Measurements from ENCODE around the gene EEPD1.

DNA sequence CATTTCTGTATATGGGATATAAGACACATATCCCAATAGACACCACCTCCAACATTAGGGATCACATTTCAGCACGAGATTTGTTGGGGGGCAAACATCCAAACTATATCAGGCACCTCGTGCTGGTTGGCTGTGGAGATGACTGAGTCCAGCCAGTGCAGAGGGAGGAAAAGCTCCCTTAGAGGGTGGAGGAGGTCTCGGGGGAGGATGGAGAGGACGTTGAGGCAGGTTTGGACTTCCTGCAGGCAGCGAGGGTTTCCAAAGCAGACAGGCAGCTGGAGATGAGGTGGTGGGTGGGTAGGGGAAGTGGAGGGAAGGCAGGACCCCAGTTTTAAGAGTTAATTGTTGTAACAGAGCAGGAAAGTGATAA, 56.7 kb downstream of the EEPD1 start:
- TF ChIP-seq, protein P1, sequence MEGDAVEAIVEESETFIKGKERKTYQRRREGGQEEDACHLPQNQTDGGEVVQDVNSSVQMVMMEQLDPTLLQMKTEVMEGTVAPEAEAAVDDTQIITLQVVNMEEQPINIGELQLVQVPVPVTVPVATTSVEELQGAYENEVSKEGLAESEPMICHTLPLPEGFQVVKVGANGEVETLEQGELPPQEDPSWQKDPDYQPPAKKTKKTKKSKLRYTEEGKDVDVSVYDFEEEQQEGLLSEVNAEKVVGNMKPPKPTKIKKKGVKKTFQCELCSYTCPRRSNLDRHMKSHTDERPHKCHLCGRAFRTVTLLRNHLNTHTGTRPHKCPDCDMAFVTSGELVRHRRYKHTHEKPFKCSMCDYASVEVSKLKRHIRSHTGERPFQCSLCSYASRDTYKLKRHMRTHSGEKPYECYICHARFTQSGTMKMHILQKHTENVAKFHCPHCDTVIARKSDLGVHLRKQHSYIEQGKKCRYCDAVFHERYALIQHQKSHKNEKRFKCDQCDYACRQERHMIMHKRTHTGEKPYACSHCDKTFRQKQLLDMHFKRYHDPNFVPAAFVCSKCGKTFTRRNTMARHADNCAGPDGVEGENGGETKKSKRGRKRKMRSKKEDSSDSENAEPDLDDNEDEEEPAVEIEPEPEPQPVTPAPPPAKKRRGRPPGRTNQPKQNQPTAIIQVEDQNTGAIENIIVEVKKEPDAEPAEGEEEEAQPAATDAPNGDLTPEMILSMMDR (IDR thresholded peaks at IDR 0.05): no peak
- no peak for TF ChIP-seq POLR2A (IDR thresholded peaks at IDR 0.05)

Data from uterus (tissue), 2 donors.